ENCODE measurements around the gene DOCK10.
"Not testable (repeated sequence)": the region's sequence is repeated elsewhere in the genome, so short reads cannot be mapped to it uniquely, and the experiment has no call there.

DOCK10 gene

DNA sequence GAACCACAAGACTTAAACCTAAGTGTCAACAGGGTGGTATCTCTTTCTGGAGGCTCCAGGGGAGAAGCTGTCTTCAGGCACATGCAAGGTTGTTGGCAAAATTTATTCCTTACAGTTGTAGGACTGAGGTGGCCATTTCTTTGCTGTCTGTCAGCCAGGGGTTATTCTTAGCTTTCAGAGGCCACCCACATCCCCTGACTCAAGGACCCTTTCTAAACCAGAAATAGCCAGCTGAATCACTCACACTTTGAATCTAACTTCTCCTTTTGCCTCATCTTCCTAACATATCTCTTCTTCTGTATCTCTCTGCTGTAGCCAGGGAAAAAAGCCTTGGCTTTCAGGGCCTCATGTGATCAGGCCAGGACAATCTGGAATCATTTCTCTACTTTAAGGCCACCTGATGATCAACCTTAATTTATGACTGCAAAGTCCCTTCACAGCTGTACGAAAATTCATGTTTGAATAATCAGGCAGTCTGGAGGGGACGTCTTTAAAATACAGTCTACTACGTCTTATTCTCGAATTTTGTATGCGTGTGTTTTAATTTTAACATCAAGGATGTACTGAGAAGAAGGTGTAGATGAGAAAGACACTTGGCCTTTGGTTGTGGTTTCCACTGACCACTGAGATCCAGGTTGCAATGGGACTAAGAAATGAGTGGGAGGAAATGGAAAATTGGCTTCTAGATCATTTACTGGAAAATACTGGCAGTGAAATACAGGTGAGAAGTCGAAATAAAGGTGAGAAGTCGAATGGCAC lies 90.4 kb downstream of the DOCK10 start:
- DNase-seq (ENCODE audit: low spot score), result no peak
- no peak for FAIRE-seq

GRCh38 chr2:224948859-224949258 lies 93.4 kb downstream of the DOCK10 start:
- DNase-seq (ENCODE audit: low spot score), result no peak
- FAIRE-seq, result no peak

DNA sequence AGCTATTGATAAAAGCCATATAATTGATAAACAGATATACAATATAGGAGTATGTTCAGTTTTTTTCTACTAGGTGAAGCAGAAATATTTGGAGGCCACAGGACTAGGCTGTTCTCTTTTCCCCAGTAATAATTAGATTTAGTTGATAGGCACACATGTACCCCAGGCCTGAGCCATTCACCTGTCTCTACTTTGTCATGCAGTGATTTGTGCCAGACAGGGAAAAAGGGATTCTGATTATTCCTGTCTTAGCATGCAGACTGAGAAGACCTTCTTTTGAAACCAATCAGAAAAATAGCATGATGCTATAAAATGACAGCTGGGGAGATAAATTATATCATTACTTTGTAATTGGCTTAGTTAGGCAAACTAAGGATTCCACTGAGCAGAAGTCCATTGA lies 94.3 kb downstream of the DOCK10 start:
- DNase-seq (ENCODE audit: low spot score) (no peak), FAIRE-seq (no peak)

GRCh38 chr2:224947566-224947965 lies 94.7 kb downstream of the DOCK10 start:
- DNase-seq (ENCODE audit: low spot score) (no peak), FAIRE-seq (no peak)

- no peak for FAIRE-seq
- DNase-seq (ENCODE audit: low spot score), result no peak
These were observed 95.4 kb downstream of the DOCK10 start for GRCh38 chr2:224946895-224947294.

DNA sequence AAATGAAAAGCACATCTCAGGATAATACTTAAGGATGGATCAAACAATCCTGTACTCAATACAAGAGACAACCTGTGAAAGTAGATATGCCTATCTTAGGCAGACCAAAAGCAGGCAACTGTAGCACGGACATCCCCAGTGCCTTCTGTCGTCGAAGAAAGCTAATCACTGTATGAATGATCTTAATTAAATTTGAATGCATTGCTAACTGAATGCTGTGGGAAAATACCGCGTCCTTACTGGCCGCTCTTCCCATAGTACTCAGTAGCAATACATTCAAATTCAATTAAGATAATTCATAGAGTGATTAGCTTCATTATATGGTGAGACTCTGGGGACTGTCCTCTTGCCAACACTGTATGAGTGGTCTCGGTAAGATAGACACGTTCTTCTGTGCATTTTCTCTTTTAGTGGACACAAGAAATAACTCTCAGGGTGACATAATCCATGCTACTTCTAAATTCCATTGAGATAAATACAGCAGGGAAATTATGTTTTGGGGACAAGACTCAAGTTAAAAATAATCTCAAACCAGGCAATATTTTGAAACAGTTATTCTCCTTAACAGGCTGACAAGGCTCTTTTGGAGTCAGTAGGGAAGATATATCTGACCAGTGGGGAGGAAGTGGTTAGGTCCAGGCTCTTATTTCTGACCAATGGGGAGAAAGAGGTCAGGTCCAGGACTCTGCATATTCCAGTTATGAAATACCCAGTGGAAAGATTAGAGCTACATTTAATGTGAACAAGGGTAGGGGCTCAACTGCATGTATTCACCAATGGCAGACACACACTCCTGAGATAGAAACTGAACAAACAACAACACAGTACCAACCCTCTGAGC lies 97.3 kb downstream of the DOCK10 start:
- DNase-seq (ENCODE audit: low spot score), result no peak
- FAIRE-seq, result no peak

GRCh38 chr2:224943601-224944041 lies 98.6 kb downstream of the DOCK10 start:
- DNase-seq (ENCODE audit: low spot score); FAIRE-seq: not testable (repeated sequence)

- no peak for FAIRE-seq
- no peak for DNase-seq (ENCODE audit: low spot score)
These were observed 100.3 kb downstream of the DOCK10 start for GRCh38 chr2:224941960-224942359.

DNA sequence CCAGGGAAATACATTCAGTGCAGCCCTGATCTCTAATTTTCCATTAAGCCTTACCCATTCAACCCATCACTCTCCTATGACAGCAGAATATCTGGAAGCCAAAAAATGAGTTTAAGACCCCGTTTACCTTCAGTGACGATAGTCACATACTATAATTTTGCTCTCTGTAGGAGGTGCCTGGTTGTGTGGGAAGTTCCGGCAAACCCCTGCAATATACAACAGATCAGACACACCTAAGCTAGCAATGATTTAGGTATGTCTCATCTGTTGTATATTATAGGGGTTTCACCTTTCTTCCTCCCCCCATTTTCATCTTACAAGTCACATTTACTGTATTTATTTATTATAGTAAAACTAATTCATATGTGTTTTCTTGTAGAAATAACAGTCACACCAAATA lies 101.7 kb downstream of the DOCK10 start:
- DNase-seq (ENCODE audit: low spot score) (no peak), FAIRE-seq (no peak)

- DNase-seq (ENCODE audit: low spot score) (no peak), FAIRE-seq (no peak)
These were observed 103.6 kb downstream of the DOCK10 start for GRCh38 chr2:224938651-224939182.

DNA sequence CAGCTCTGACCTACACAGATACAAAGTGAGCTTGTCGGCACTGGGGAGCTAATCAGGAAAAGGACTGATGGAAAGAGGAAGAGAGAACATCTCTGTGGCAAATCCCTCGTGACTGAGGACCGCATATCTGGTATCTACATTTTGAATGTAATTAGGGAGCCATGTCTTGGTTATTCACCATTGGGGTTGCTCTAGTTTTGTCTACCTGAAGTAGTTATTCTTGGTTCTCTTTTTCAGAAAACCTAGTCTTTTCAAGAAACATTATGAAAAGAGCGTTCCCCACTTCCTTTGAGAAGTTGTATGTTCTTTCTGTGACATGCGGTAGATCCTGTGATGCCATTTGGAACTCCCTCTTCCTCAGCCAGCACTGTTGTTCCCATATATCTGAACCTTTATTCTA lies 104.4 kb downstream of the DOCK10 start:
- no peak for FAIRE-seq

DNA sequence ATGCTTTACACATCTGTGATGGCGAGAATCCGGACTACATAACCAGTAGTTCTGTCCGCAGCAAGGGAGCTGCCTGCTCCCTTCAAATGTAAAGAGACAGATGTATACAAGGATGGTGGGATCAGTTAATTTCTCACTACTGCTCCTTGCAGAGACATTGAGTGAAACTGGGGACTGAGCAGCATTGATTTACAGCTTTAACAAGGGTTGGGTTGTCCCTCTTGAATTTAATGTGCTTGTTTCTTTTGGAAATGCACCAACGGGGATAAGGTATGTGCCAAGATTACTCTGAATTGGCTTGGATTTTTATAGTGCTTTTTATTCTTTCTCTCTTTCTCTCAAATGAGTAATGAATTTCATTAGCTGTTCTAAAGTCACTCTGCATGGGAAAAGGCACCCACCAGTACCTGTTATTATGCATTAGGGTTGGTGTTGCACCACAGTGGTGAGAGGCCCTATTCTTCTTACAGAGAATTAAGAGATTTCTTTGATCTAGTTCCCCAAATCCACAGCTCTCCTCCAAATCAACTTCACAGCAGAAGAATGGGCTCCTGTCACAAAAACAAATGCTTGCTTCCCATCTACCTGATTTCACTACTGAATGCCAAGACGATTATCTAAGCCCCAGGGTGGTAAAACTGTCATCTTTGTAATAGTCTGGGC lies 107.6 kb downstream of the DOCK10 start:
- no peak for FAIRE-seq
- no peak for DNase-seq (ENCODE audit: low spot score)

More for the DNA sequence above, 104.4 kb downstream of the DOCK10 start:
- DNase-seq (ENCODE audit: low spot score), result no peak

DNA sequence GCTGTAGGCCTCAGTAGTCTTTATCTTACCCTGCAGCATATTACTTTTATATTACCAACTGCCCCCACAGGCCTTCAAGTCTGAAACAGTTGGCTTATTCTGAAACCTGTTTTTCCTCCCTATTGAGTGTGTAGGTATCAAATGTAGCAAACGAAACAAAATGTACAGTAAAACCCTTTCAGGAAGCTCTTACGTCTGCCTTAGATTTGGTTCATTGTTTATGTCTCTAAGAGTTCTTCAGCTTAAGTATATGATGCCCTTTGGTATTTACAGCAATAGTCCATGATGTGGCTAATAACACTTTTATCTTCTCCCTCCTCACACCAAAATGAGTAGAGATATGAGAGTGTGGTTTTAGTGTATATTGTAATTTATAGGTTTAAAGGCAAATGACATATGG lies 108.8 kb downstream of the DOCK10 start:
- FAIRE-seq (no peak), DNase-seq (ENCODE audit: low spot score) (no peak)

- no peak for FAIRE-seq
These were observed 109.7 kb downstream of the DOCK10 start for GRCh38 chr2:224932522-224932921.

DNA sequence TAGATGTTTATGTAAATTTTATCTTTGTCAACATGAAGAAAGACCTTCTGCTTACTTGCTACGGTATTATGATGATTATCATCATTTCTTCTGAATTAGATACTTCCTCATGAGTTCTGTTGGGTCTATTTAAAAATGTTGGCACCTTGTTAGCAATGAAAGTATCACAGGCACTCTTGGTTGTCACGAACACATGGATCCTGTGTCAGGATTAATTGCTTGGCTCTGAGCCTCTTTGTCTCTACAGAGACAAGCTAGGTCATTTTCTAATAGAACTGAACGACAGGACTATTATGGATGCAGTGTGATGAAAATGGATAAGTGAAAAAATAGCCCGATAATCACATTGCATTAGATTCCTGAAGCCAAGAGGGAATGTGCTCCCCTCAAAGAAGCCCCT lies 110.3 kb downstream of the DOCK10 start:
- DNase-seq (ENCODE audit: low spot score) (no peak), FAIRE-seq (no peak)

More at GRCh38 chr2:224932522-224932921, 109.7 kb downstream of the DOCK10 start:
- no peak for DNase-seq (ENCODE audit: low spot score)

DNA sequence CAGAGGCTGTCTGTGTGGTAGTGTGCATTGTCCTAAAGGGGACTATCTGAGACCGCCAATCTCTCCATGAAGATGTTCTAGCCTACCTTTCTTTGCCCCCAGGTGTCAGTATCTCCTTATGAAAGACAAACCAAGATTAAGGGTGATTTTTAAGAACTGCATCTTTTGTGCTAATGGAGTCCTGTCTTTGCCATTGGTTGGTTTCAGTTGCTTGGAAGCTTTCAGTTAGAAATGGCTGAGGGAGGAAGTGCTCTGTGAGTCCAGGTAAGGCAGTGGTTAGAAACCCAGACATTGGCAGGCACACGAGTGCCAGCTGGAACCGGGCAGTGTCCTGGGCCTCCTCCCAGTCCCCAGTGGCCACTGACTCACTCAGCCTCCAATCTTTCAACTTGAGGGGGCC lies 111.3 kb downstream of the DOCK10 start:
- DNase-seq (ENCODE audit: low spot score) (no peak), FAIRE-seq (no peak)

DNA sequence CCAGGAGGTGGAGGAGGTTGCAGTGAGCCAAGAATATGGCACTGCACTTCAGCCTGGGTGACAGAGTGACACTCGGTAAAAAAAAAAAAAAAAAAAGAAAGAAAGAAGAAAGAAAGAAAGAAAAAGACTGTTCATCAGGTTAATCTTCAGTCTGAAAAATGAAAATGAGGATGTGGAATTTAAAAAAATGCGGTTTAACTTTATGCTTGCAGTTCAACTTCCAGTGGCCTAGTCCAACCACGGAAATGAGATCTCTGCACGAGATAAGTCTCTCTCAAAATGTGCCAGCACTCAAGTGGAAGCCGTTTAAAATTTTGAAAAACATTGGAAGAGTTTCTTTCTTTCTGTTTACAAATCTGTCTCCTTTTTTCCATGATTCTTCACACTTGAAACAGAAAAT lies 112.1 kb downstream of the DOCK10 start:
- FAIRE-seq (no peak), DNase-seq (ENCODE audit: low spot score) (no peak)

DNA sequence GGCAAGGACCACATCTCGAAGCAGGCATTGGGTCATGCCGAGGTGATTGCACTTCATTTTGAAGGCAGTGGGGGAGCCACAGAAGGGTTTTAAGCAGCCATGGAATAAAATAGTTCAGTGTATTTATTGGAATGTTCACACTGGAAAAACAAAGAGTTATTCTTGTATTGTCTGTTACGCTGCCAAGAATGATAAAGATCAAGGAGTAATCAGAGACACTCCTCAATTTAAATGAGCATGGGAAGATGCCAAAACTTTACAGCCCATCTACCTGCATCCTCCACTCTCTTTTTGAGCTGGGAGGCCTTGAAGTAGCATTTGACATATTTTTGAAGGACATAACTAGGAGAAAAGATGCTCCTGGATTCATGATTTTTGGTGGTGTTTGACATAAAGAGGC lies 112.8 kb downstream of the DOCK10 start:
- FAIRE-seq, result no peak
- DNase-seq (ENCODE audit: low spot score), result no peak

- DNase-seq (ENCODE audit: low spot score), result no peak
- no peak for FAIRE-seq
These were observed 114.6 kb downstream of the DOCK10 start for GRCh38 chr2:224927646-224928173.

DNA sequence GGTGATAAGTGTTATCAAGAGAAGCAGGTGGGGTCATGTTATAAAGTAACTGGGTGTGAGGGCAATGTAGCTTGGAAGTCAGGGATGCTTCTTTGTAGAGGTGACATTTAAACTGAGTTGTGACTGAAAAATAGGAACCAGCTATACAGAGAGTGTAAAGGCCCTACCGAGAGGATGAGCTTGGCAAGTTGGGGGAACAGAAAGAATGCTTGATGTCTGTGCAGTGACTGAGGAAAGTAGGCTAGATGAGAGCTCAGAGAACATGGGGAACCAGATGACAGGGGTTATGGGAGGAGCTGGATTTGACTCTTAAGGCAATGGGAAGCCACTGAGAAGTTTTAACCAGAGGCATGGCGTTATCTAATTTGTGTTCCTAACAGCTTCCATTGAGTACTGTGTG lies 115.3 kb downstream of the DOCK10 start:
- DNase-seq (ENCODE audit: low spot score) (no peak), FAIRE-seq (no peak)

GRCh38 chr2:224925810-224926100 lies 116.5 kb downstream of the DOCK10 start:
- no peak for DNase-seq (ENCODE audit: low spot score)
- no peak for FAIRE-seq
